ENCODE data around the gene TOPAZ1.
A peak's percentile ranks its signal among the peaks of the same experiment; 100 is the strongest.
"Not testable (repeated sequence)": the region's sequence is repeated elsewhere in the genome, so short reads cannot be mapped to it uniquely, and the experiment has no call there.

Gene TOPAZ1

DNA sequence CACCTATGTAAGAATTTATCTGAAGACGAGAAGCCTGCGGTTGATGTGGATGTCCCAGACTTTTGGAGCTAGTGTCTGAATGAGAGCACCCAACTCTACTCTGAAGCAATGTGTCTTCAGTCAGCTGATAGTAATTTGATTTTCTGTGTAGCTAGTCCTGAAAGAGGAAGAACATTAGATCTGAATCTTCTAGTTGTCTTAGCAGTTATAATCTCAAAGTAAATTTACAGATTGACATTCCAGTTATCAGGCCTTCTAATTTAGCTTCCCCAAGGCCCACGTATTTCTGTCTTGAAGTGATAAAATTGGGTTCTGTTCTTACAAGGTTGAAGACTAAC lies 98.3 kb downstream of the TOPAZ1 start:
- Histone ChIP-seq H3K36me3 (ENCODE audit: control insufficient read depth in 2 of 2, insufficient read depth in 2 of 2, low read length in 2 of 2) (no peaks in the 10 kb centered on the region), H3K27me3 (ENCODE audit: control insufficient read depth in 2 of 2, insufficient read depth in 2 of 2, low read length in 2 of 2) (no peaks in the 10 kb centered on the region), H3K27ac (ENCODE audit: low read depth in 2 of 2, low read length in 2 of 2) (no peak overlapping the region), H3K9me3 (ENCODE audit: control insufficient read depth in 2 of 2, low read length in 2 of 2) (no peaks in the 10 kb centered on the region), H3K4me3 (ENCODE audit: low read length in 2 of 2) (peak overlapping the region; percentile 89 to 98), H3K9ac (ENCODE audit: low read depth in 1 of 2, low read length in 2 of 2) (no peak overlapping the region), H3K4me1 (ENCODE audit: control insufficient read depth in 2 of 2, insufficient read depth in 2 of 2, low read length in 2 of 2) (peaks cover 14% of the 10 kb centered on the region in 2 donors)

DNA sequence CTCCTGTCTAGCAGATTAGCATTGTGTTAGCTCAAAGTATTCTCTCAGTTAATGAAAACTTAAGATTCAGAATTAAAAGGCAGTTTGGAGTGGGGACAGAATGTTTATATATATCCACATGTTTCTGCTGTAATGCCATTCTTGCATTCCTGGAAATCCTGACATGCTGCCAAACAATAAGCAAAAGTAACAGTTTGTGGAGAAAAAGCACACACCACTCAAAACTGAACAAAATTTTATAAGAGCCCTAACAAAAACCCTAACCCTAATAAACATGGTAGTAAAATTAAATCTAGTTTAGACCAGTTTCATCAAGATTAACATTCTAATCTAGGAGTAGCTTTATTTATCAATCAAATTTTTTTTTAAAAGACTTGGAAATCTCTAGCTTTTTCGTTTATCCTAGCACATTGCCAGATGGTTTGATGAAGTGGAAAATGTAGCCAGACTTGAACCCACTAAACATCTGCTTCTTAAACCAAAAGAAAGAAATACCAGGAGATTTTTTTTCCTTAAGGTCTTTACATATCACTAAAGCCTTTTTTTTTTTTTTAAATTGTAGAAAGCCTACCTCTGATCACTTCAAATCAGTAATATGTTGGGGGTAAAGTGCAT lies 100.6 kb downstream of the TOPAZ1 start:
- H3K9me3 ChIP-seq (ENCODE audit: control insufficient read depth in 2 of 2, low read length in 2 of 2), result no peaks in the 10 kb centered on the region
- H3K36me3 ChIP-seq (ENCODE audit: control insufficient read depth in 2 of 2, insufficient read depth in 2 of 2, low read length in 2 of 2), result no peaks in the 10 kb centered on the region
- peaks cover 12 to 14% of the 10 kb centered on the region in 2 donors for H3K4me1 ChIP-seq (ENCODE audit: control insufficient read depth in 2 of 2, insufficient read depth in 2 of 2, low read length in 2 of 2)
- H3K9ac ChIP-seq (ENCODE audit: low read depth in 1 of 2, low read length in 2 of 2), result no peak overlapping the region
- H3K4me3 ChIP-seq (ENCODE audit: low read length in 2 of 2), result no peak overlapping the region
- no peaks in the 10 kb centered on the region for H3K27me3 ChIP-seq (ENCODE audit: control insufficient read depth in 2 of 2, insufficient read depth in 2 of 2, low read length in 2 of 2)
- H3K27ac ChIP-seq (ENCODE audit: low read depth in 2 of 2, low read length in 2 of 2), result no peak overlapping the region

DNA sequence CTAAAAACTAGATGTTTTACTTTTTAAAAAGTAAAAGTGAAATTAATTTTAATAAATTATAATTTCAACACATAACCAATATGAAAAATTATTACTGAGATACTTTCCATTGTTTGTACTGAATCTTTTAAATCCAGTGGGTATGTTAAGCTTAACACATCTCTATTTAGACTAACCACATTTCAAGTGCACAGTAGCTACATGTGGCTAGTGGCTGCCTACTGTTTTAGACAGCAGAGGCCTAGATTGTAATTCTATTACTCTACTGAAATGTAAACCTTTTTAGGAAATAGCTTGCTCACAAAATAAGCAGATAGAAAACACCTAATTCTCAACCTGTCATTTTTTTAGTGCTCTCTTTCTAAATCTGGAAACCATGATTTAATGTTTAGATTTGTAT lies 101.7 kb downstream of the TOPAZ1 start:
- Histone ChIP-seq H3K4me3 (ENCODE audit: low read length in 2 of 2) (no peak overlapping the region), H3K36me3 (ENCODE audit: control insufficient read depth in 2 of 2, insufficient read depth in 2 of 2, low read length in 2 of 2) (no peaks in the 10 kb centered on the region), H3K27me3 (ENCODE audit: control insufficient read depth in 2 of 2, insufficient read depth in 2 of 2, low read length in 2 of 2) (no peaks in the 10 kb centered on the region), H3K9ac (ENCODE audit: low read depth in 1 of 2, low read length in 2 of 2) (no peak overlapping the region), H3K4me1 (ENCODE audit: control insufficient read depth in 2 of 2, insufficient read depth in 2 of 2, low read length in 2 of 2) (peaks cover 8 to 9% of the 10 kb centered on the region in 2 donors), H3K9me3 (ENCODE audit: control insufficient read depth in 2 of 2, low read length in 2 of 2) (no peaks in the 10 kb centered on the region), H3K27ac (ENCODE audit: low read depth in 2 of 2, low read length in 2 of 2) (no peak overlapping the region)

DNA sequence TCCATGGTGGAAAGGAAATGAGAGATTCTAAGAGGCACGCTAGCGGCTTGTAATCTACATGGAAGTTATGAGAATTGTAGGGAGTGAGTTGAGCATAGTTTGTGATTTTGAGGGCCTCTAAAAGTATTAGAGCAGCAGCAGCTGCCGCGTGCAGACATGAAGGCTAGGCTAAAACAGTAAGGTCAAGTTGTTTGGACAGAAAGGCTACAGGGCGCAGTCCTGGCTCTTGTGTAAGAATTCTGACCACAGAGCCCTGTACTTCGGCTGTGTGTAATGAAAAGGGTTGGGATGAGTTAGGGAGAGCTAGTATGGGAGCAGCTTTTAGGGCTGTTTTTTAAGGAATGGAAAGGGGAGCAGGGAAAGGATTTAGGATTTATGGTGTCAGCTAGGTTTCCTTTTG lies 104.9 kb downstream of the TOPAZ1 start:
- H3K4me3 ChIP-seq (ENCODE audit: low read length in 2 of 2); H3K9ac ChIP-seq (ENCODE audit: low read depth in 1 of 2, low read length in 2 of 2); H3K36me3 ChIP-seq (ENCODE audit: control insufficient read depth in 2 of 2, insufficient read depth in 2 of 2, low read length in 2 of 2); H3K9me3 ChIP-seq (ENCODE audit: control insufficient read depth in 2 of 2, low read length in 2 of 2); H3K4me1 ChIP-seq (ENCODE audit: control insufficient read depth in 2 of 2, insufficient read depth in 2 of 2, low read length in 2 of 2); H3K27ac ChIP-seq (ENCODE audit: low read depth in 2 of 2, low read length in 2 of 2); H3K27me3 ChIP-seq (ENCODE audit: control insufficient read depth in 2 of 2, insufficient read depth in 2 of 2, low read length in 2 of 2): not testable (repeated sequence)

DNA sequence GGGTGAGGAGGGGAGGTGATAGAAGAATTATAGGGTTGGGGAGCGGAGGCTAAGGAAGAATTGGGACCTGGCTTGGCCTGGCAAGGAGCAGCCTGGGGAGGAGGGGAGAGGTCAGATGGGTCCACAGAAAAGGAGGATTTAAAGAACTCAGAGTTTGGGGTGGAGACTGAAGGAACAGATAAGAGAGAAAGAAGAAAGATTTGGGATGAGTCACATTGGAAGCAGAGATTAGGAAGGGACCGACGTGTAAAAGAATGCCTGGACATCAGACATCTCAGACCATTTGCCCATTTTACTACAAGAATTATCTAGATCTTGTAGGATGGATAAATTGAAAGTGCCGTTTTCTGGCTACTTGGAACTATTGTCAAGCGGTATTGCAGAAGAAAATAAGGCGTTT lies 107.3 kb downstream of the TOPAZ1 start:
- no peaks in the 10 kb centered on the region for H3K36me3 ChIP-seq (ENCODE audit: control insufficient read depth in 2 of 2, insufficient read depth in 2 of 2, low read length in 2 of 2)
- no peak overlapping the region for H3K27ac ChIP-seq (ENCODE audit: low read depth in 2 of 2, low read length in 2 of 2)
- no peaks in the 10 kb centered on the region for H3K9me3 ChIP-seq (ENCODE audit: control insufficient read depth in 2 of 2, low read length in 2 of 2)
- no peak overlapping the region for H3K9ac ChIP-seq (ENCODE audit: low read depth in 1 of 2, low read length in 2 of 2)
- H3K4me3 ChIP-seq (ENCODE audit: low read length in 2 of 2), result no peak overlapping the region
- H3K27me3 ChIP-seq (ENCODE audit: control insufficient read depth in 2 of 2, insufficient read depth in 2 of 2, low read length in 2 of 2), result no peaks in the 10 kb centered on the region
- no peaks in the 10 kb centered on the region for H3K4me1 ChIP-seq (ENCODE audit: control insufficient read depth in 2 of 2, insufficient read depth in 2 of 2, low read length in 2 of 2)

DNA sequence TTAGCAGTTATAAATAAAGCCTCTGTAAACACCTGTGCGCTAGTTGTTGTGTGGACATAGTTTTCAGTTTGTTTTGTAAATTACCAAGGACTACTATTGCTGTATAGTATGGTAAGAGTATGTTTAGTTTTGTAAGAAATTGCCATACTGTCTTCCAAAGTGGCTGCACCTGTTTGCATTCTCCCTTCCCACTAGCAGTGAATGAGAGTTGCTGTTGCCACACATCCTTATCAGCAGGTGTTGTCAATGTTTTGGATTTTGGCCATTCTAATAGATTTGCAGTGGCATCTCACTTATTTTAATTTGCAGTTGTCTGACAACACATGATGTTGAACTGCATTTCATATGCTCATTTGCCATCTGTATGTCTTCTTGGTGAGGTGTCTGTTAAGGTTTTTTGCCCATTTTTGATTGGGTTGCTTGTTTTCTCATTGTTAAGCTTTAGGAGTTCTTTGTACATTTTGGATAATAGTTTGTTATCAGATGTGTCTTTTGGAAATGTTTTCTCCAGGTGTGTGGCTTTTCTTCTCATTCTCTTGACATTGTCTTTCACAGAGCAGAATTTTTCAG lies 111.8 kb downstream of the TOPAZ1 start:
- no peak overlapping the region for H3K9ac ChIP-seq (ENCODE audit: low read depth in 1 of 2, low read length in 2 of 2)

DNA sequence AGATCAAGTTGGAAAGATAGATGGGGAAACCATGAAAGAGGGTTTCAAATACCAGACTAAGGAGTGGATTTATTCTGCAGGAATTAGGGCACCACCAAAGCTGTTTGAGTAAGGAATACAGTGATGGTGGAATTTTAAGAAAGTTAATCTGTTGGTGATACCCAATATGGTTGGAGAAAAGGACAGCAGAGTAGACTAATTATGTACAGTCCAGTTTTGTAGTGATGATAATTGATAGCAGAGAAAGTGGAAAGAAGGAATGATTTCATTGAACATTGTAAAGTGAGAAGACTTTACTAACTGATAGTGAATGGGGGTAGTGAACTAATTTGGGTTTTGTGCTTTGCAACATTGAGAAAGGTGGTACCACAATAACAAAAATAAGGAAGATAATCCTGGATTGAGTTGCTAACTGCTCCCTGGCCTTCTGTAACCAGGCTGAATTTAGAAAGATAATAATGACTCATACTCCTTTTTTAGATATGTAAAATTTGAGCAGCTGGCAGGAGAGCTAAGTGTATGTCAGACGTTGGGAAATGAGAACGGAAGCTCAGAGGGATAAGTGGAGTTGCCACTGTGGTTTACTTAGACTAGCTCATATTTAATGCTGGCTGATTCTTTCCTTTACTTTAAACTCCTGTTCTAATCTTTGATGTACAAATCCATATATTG lies 113.8 kb downstream of the TOPAZ1 start:
- Histone ChIP-seq H3K9me3 (ENCODE audit: control insufficient read depth in 2 of 2, low read length in 2 of 2) (no peaks in the 10 kb centered on the region), H3K4me1 (ENCODE audit: control insufficient read depth in 2 of 2, insufficient read depth in 2 of 2, low read length in 2 of 2) (no peaks in the 10 kb centered on the region), H3K4me3 (ENCODE audit: low read length in 2 of 2) (no peak overlapping the region), H3K9ac (ENCODE audit: low read depth in 1 of 2, low read length in 2 of 2) (no peak overlapping the region), H3K27ac (ENCODE audit: low read depth in 2 of 2, low read length in 2 of 2) (no peak overlapping the region), H3K27me3 (ENCODE audit: control insufficient read depth in 2 of 2, insufficient read depth in 2 of 2, low read length in 2 of 2) (no peaks in the 10 kb centered on the region), H3K36me3 (ENCODE audit: control insufficient read depth in 2 of 2, insufficient read depth in 2 of 2, low read length in 2 of 2) (peaks cover 5 to 15% of the 10 kb centered on the region in 2 donors)

More for the DNA sequence above, 111.8 kb downstream of the TOPAZ1 start:
- no peaks in the 10 kb centered on the region for H3K4me1 ChIP-seq (ENCODE audit: control insufficient read depth in 2 of 2, insufficient read depth in 2 of 2, low read length in 2 of 2)
- no peak overlapping the region for H3K4me3 ChIP-seq (ENCODE audit: low read length in 2 of 2)
- H3K27ac ChIP-seq (ENCODE audit: low read depth in 2 of 2, low read length in 2 of 2), result no peak overlapping the region
- no peaks in the 10 kb centered on the region for H3K27me3 ChIP-seq (ENCODE audit: control insufficient read depth in 2 of 2, insufficient read depth in 2 of 2, low read length in 2 of 2)
- peaks cover 0 to 11% of the 10 kb centered on the region in 2 donors for H3K36me3 ChIP-seq (ENCODE audit: control insufficient read depth in 2 of 2, insufficient read depth in 2 of 2, low read length in 2 of 2)
- no peaks in the 10 kb centered on the region for H3K9me3 ChIP-seq (ENCODE audit: control insufficient read depth in 2 of 2, low read length in 2 of 2)

DNA sequence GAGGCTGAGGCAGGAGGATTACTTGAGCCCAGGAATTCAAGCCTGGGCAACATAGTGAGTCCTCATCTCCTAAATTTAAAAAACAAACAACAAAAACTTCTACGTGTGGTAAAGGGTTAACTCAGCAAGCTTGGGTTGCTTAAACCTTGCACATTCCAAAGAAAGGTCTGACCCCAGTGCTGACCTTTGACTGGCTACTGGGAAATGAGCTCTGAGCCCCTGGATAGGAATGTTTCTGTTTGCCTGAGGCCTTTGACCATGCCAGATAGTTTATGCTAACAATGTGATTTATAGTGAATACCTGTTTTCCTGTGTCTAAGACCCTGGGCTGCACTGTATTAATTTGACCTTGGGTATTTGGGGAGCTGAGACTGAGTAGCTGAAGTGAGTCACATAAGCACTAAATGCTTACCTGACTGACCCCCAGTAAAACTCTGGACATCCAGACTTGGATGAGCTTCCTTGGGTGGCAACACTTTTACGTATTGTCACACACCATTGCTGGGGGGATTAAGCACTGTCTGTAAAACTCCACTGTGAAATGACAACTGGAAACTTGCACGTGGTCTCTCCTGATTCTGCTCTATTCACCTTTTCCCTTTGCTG lies 117.6 kb downstream of the TOPAZ1 start:
- no peak overlapping the region for H3K27ac ChIP-seq (ENCODE audit: low read depth in 2 of 2, low read length in 2 of 2)
- no peaks in the 10 kb centered on the region for H3K9me3 ChIP-seq (ENCODE audit: control insufficient read depth in 2 of 2, low read length in 2 of 2)
- no peak overlapping the region for H3K4me3 ChIP-seq (ENCODE audit: low read length in 2 of 2)
- H3K4me1 ChIP-seq (ENCODE audit: control insufficient read depth in 2 of 2, insufficient read depth in 2 of 2, low read length in 2 of 2), result no peaks in the 10 kb centered on the region
- no peak overlapping the region for H3K9ac ChIP-seq (ENCODE audit: low read depth in 1 of 2, low read length in 2 of 2)
- peaks cover 5 to 15% of the 10 kb centered on the region in 2 donors for H3K36me3 ChIP-seq (ENCODE audit: control insufficient read depth in 2 of 2, insufficient read depth in 2 of 2, low read length in 2 of 2)
- H3K27me3 ChIP-seq (ENCODE audit: control insufficient read depth in 2 of 2, insufficient read depth in 2 of 2, low read length in 2 of 2), result no peaks in the 10 kb centered on the region

DNA sequence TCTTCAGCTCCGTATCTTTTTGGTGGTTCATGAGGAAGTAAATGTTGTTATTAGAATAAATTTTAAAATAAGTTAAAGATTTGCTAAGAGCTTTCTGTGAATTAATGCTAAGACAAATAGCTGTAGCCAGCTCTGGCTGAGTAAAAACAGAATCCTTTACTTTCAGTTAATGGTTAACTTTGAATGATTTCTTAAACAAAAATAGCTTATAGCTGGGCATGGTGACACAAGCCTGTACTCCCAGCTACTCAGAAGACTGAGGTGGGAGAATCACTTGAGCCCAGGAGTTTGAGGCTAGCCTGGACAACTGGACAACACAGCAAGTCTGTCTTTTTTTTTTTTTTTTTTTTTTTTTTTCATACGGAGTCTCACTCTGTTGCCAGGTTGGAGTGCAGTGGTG lies 121.9 kb downstream of the TOPAZ1 start:
- Histone ChIP-seq H3K27ac (ENCODE audit: low read depth in 2 of 2, low read length in 2 of 2) (no peak overlapping the region), H3K4me1 (ENCODE audit: control insufficient read depth in 2 of 2, insufficient read depth in 2 of 2, low read length in 2 of 2) (no peaks in the 10 kb centered on the region), H3K36me3 (ENCODE audit: control insufficient read depth in 2 of 2, insufficient read depth in 2 of 2, low read length in 2 of 2) (peaks cover 4 to 8% of the 10 kb centered on the region in 2 donors), H3K9me3 (ENCODE audit: control insufficient read depth in 2 of 2, low read length in 2 of 2) (no peaks in the 10 kb centered on the region), H3K9ac (ENCODE audit: low read depth in 1 of 2, low read length in 2 of 2) (no peak overlapping the region), H3K27me3 (ENCODE audit: control insufficient read depth in 2 of 2, insufficient read depth in 2 of 2, low read length in 2 of 2) (no peaks in the 10 kb centered on the region), H3K4me3 (ENCODE audit: low read length in 2 of 2) (no peak overlapping the region)

DNA sequence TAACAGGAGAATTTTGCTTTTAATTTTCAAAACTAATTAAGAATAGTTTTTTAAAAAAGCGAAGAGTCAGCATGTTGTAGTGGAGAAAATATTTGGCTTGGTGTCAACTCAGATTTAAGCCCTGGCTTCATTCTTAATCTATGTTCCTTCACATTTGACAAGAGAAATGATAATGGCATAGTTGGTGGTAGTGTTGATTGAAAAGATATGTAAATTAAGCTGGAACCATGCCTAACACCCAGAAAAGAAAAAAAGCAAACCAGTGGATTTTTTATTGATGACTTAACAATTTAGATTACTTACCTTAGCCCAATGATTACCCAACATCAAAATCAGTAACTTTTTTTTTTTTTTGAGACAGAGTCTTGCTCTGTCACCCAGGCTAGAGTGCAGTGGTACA lies 124.3 kb downstream of the TOPAZ1 start:
- Histone ChIP-seq H3K4me1 (ENCODE audit: control insufficient read depth in 2 of 2, insufficient read depth in 2 of 2, low read length in 2 of 2) (no peaks in the 10 kb centered on the region), H3K36me3 (ENCODE audit: control insufficient read depth in 2 of 2, insufficient read depth in 2 of 2, low read length in 2 of 2) (peaks cover 0 to 8% of the 10 kb centered on the region in 2 donors), H3K4me3 (ENCODE audit: low read length in 2 of 2) (no peak overlapping the region)

More for the DNA sequence above, 124.3 kb downstream of the TOPAZ1 start:
- Histone ChIP-seq H3K9ac (ENCODE audit: low read depth in 1 of 2, low read length in 2 of 2) (no peak overlapping the region), H3K27me3 (ENCODE audit: control insufficient read depth in 2 of 2, insufficient read depth in 2 of 2, low read length in 2 of 2) (no peaks in the 10 kb centered on the region), H3K27ac (ENCODE audit: low read depth in 2 of 2, low read length in 2 of 2) (no peak overlapping the region), H3K9me3 (ENCODE audit: control insufficient read depth in 2 of 2, low read length in 2 of 2) (no peaks in the 10 kb centered on the region)

All from mucosa of rectum (tissue), 2 donors.